Measurements from ENCODE around the gene TMEM39B. TPM values are rescaled to one million over a fixed set of nuclear protein-coding genes. Genes with fewer than 3 reads are reported as not detected.

TMEM39B gene
- total and polyA plus RNA-seq, 2 donors (not counting 1 experiment from before 2014, with no cell fraction given), result 30.9 to 32.3 TPM

DNA sequence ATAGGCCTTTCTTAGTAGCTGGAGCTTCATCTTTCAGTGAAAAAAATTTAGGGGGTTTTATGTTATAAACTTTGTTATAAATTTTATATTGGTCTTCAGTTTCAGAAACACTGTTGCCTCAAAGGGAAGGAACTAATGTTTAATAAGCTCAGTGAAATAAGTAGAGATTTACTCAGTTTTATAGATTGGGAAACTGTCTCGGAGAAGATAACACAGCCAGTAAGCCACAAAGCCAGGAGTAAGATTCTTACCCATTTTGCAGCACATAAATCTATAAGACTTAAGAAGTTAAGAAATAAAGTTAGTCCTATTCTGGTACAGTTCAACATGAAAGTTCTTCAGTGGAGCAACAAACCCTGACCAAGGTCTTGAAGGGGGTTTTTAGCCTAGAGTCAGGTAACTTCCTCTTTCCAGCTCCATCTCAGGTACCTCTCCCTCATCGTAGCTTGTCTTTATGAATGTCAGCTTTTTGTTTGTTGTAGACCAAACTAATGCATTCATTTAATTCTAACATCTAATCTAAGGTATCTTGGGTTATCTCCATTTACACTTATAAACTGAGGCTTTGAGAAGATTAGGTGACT, 38.4 kb downstream of the TMEM39B start:
- Histone ChIP-seq H3K4me1 (ENCODE audit: control insufficient read depth in 2 of 2, insufficient read depth in 2 of 2, low read length in 2 of 2) (peaks cover 36 to 44% of the 10 kb centered on the region in 2 donors), H3K4me3 (ENCODE audit: control extremely low read depth in 1 of 5, extremely low read depth in 1 of 5, insufficient read depth in 1 of 5, low read depth in 2 of 5, low read length in 4 of 5) (peak overlapping the region in 3 of 5 experiments; percentile 14 to 23 (median 18)), H3K9me3 (ENCODE audit: control extremely low read depth in 1 of 3, control insufficient read depth in 2 of 3, insufficient read depth in 1 of 3, low read length in 2 of 3) (no peaks in the 10 kb centered on the region), H3K4me2 (replicated peaks; ENCODE audit: low read depth, low read length, poor library complexity, severe bottlenecking) (peak overlapping the region; percentile 74), H3K9ac (ENCODE audit: low read length) (peak overlapping the region; percentile 3), H3K79me2 (ENCODE audit: control insufficient read depth, insufficient read depth, low read length) (peaks cover 81% of the 10 kb centered on the region), H3K27me3 (replicated peaks in 1 of 4; ENCODE audit: control extremely low read depth in 1 of 4, control insufficient read depth in 3 of 4, insufficient read depth in 4 of 4, low read length in 3 of 4) (no peaks in the 10 kb centered on the region), H2AFZ (ENCODE audit: insufficient read depth, low read depth, low read length, poor library complexity, severe bottlenecking) (no peak overlapping the region), H3K36me3 (replicated peaks in 1 of 2; ENCODE audit: control extremely low read depth in 1 of 2, control insufficient read depth in 1 of 2, extremely low read depth in 1 of 2, insufficient read depth in 2 of 2, low read length in 1 of 2) (peaks cover 0 to 7% of the 10 kb centered on the region in 2 experiments), H3K27ac (ENCODE audit: low read length in 2 of 2) (peak overlapping the region; percentile 76 to 82), H4K20me1 (ENCODE audit: control insufficient read depth, insufficient read depth, low read length, poor library complexity, severe bottlenecking) (peaks cover 19% of the 10 kb centered on the region)
- Mint-ChIP-seq H3K9me3 (ENCODE audit: insufficient read depth) (no peaks in the 10 kb centered on the region), H3K27ac (peak overlapping the region; percentile 89), H3K4me1 (peaks cover 56% of the 10 kb centered on the region), H3K27me3 (no peaks in the 10 kb centered on the region), H3K4me3 (peak overlapping the region; percentile 76)
- POLR2A ChIA-PET, result interaction anchor here (0.9 kb wide), 1 partner anchor 69 kb away, joined by 3 read pairs; the partner anchor contains the start of gene TXLNA
- intact Hi-C loops (cut with micrococcal nuclease), result no loop called here
- WGBS (ENCODE audit: insufficient coverage), result no CpG with 5 or more reads among the region's 2 CpGs
- DNase-seq, result peak; percentile 77
- ATAC-seq (ENCODE audit: low read depth), result peak; percentile 26
- CTCF ChIA-PET, result interaction anchor here (0.7 to 5.1 kb wide), 9 partner anchors 9 to 180 kb away, joined by 3 to 41 read pairs (median 3); partner anchors contain the start of genes HDAC1 and TMEM39B
- TF ChIP-seq EZH2 (IDR thresholded peaks at IDR 0.05; ENCODE audit: borderline replicate concordance, insufficient read depth, low read depth, low read length, poor library complexity, severe bottlenecking), result no peak
- TF ChIP-seq, protein P1, sequence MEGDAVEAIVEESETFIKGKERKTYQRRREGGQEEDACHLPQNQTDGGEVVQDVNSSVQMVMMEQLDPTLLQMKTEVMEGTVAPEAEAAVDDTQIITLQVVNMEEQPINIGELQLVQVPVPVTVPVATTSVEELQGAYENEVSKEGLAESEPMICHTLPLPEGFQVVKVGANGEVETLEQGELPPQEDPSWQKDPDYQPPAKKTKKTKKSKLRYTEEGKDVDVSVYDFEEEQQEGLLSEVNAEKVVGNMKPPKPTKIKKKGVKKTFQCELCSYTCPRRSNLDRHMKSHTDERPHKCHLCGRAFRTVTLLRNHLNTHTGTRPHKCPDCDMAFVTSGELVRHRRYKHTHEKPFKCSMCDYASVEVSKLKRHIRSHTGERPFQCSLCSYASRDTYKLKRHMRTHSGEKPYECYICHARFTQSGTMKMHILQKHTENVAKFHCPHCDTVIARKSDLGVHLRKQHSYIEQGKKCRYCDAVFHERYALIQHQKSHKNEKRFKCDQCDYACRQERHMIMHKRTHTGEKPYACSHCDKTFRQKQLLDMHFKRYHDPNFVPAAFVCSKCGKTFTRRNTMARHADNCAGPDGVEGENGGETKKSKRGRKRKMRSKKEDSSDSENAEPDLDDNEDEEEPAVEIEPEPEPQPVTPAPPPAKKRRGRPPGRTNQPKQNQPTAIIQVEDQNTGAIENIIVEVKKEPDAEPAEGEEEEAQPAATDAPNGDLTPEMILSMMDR (IDR thresholded peaks at IDR 0.05), result no peak

DNA sequence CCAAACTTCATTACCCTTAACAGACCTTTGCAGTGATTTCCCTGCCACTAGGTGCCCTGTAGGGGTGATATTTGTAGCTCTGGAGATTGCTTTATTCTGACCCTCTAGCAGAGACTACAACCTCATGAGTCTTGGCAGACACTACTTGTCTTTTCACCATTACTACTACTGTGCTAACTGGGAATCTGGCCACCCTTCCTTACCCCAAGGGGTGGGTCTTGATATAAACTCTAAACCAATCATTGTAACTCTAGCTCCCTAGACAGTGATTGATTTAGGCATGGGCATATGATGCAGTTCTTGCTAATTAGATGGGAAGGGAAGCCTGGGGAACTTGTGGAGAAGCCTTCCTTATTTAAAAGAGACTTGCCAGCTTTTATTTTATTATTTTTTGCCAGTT, 39.0 kb downstream of the TMEM39B start:
- Histone ChIP-seq H3K4me1 (ENCODE audit: control insufficient read depth in 2 of 2, insufficient read depth in 2 of 2, low read length in 2 of 2) (peaks cover 43% of the 10 kb centered on the region in 2 donors), H4K20me1 (ENCODE audit: control insufficient read depth, insufficient read depth, low read length, poor library complexity, severe bottlenecking) (peaks cover 19% of the 10 kb centered on the region), H3K79me2 (ENCODE audit: control insufficient read depth, insufficient read depth, low read length) (peaks cover 88% of the 10 kb centered on the region), H2AFZ (ENCODE audit: insufficient read depth, low read depth, low read length, poor library complexity, severe bottlenecking) (no peak overlapping the region), H3K27me3 (replicated peaks in 1 of 4; ENCODE audit: control extremely low read depth in 1 of 4, control insufficient read depth in 3 of 4, insufficient read depth in 4 of 4, low read length in 3 of 4) (no peaks in the 10 kb centered on the region), H3K4me3 (ENCODE audit: control extremely low read depth in 1 of 5, extremely low read depth in 1 of 5, insufficient read depth in 1 of 5, low read depth in 2 of 5, low read length in 4 of 5) (peak overlapping the region in 3 of 5 experiments; percentile 14 to 23 (median 18)), H3K27ac (ENCODE audit: low read length in 2 of 2) (peak overlapping the region; percentile 76 to 82), H3K9me3 (ENCODE audit: control extremely low read depth in 1 of 3, control insufficient read depth in 2 of 3, insufficient read depth in 1 of 3, low read length in 2 of 3) (no peaks in the 10 kb centered on the region), H3K9ac (ENCODE audit: low read length) (peak overlapping the region; percentile 0), H3K4me2 (replicated peaks; ENCODE audit: low read depth, low read length, poor library complexity, severe bottlenecking) (peak overlapping the region; percentile 74), H3K36me3 (replicated peaks in 1 of 2; ENCODE audit: control extremely low read depth in 1 of 2, control insufficient read depth in 1 of 2, extremely low read depth in 1 of 2, insufficient read depth in 2 of 2, low read length in 1 of 2) (peaks cover 0 to 7% of the 10 kb centered on the region in 2 experiments)
- no peaks in the 10 kb centered on the region for H3K27me3 Mint-ChIP-seq
- no peak for TF ChIP-seq EZH2 (IDR thresholded peaks at IDR 0.05; ENCODE audit: borderline replicate concordance, insufficient read depth, low read depth, low read length, poor library complexity, severe bottlenecking)
- TF ChIP-seq, protein P1 (IDR thresholded peaks at IDR 0.05), result no peak
- no peaks in the 10 kb centered on the region for H3K9me3 Mint-ChIP-seq (ENCODE audit: insufficient read depth)
- DNase-seq (no peak), ATAC-seq (ENCODE audit: low read depth) (no peak)
- H3K4me1 Mint-ChIP-seq, result peaks cover 62% of the 10 kb centered on the region
- H3K27ac Mint-ChIP-seq, result peak overlapping the region; percentile 89
- POLR2A ChIA-PET, result interaction anchor here (0.9 kb wide), 1 partner anchor 68 kb away, joined by 3 read pairs; the partner anchor contains the start of gene TXLNA
- CTCF ChIA-PET, result interaction anchor here (0.6 to 5.1 kb wide), 5 partner anchors 9 to 960 kb away, joined by 3 to 26 read pairs (median 3); no protein-coding TSS in a partner anchor
- intact Hi-C loops (cut with micrococcal nuclease), result no loop called here
- H3K4me3 Mint-ChIP-seq, result peak overlapping the region; percentile 76

Measured in B cell (primary cell).